ENCODE data around the gene RDM1. TPM values are rescaled to one million over a fixed set of nuclear protein-coding genes. Genes with fewer than 3 reads are reported as not detected.
"Not testable (repeated sequence)": the region's sequence is repeated elsewhere in the genome, so short reads cannot be mapped to it uniquely, and the experiment has no call there.

Gene RDM1
- polyA plus RNA-seq, 1 donor (not counting 4 experiments of a cell fraction or from before 2014, with no cell fraction given) = 1.1 TPM

DNA sequence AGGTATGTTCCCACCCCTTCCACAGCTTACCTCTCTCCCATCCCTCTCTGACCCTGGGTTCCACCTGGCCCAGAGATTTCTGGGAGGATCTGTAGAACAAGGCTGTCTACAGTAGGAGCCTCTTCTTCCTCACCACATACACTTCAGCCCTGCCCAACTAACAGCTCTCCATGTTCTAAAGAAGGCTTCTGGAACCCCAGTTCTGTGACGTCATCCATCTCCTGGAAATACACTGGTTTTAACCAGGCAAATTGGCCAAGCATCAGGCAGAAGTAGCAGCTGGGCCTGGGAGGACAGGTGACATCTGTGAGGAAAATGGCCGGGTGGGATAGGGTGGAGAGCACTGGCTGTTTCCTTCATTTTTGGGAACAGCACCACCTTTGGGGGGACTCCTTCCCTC, 13.0 kb upstream of the RDM1 start, which contains the start of gene LYZL6:
TSS of gene LYZL6 (minus strand) at position 177 of the 400 bp plus-strand sequence. CDS start 4,357 bp downstream, outside the sequence.
- Histone ChIP-seq H3K4me3 (ENCODE audit: control insufficient read depth in 2 of 3, extremely low read depth in 1 of 3, insufficient read depth in 2 of 3, low read depth in 1 of 3, low read length in 3 of 3) (no peak within 1 kb of the TSS), H4K20me1 (ENCODE audit: control insufficient read depth, extremely low read depth, insufficient read depth, low read length) (no peaks in the 10 kb centered on the region), H3K9me3 (ENCODE audit: control insufficient read depth, low read depth, low read length) (no peaks in the 10 kb centered on the region), H3K36me3 (ENCODE audit: control insufficient read depth in 2 of 2, extremely low read depth in 1 of 2, insufficient read depth in 2 of 2, low read length in 2 of 2) (no peaks in the 10 kb centered on the region), H3K27me3 (ENCODE audit: control insufficient read depth, extremely low read depth, insufficient read depth, low read length) (peaks cover 4% of the 10 kb centered on the region), H3K4me2 (ENCODE audit: control insufficient read depth, extremely low read depth, insufficient read depth, low read depth, low read length) (no peak within 1 kb of the TSS), H3K9ac (ENCODE audit: control insufficient read depth, extremely low read depth, insufficient read depth, low read length) (no peak within 1 kb of the TSS), H3K9me1 (ENCODE audit: control insufficient read depth, extremely low read depth, insufficient read depth, low read length) (no peaks in the 10 kb centered on the region), H2AFZ (ENCODE audit: control insufficient read depth, low read length) (no peak within 1 kb of the TSS), H3K79me2 (ENCODE audit: control insufficient read depth, insufficient read depth, low read length) (no peaks in the 10 kb centered on the region), H3K27ac (ENCODE audit: control insufficient read depth, insufficient read depth, low read length) (no peak within 1 kb of the TSS), H3K4me1 (ENCODE audit: control insufficient read depth, extremely low read depth, insufficient read depth, low read length) (no peaks in the 10 kb centered on the region)
- FAIRE-seq = no peak
- dilution Hi-C loops (cut with MboI; ENCODE audit: extremely low pct_ligation_motif_present, low sequenced_read_pairs) = no loop called here
- TF ChIP-seq, protein P1, sequence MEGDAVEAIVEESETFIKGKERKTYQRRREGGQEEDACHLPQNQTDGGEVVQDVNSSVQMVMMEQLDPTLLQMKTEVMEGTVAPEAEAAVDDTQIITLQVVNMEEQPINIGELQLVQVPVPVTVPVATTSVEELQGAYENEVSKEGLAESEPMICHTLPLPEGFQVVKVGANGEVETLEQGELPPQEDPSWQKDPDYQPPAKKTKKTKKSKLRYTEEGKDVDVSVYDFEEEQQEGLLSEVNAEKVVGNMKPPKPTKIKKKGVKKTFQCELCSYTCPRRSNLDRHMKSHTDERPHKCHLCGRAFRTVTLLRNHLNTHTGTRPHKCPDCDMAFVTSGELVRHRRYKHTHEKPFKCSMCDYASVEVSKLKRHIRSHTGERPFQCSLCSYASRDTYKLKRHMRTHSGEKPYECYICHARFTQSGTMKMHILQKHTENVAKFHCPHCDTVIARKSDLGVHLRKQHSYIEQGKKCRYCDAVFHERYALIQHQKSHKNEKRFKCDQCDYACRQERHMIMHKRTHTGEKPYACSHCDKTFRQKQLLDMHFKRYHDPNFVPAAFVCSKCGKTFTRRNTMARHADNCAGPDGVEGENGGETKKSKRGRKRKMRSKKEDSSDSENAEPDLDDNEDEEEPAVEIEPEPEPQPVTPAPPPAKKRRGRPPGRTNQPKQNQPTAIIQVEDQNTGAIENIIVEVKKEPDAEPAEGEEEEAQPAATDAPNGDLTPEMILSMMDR (optimal IDR thresholded peaks at IDR 0.05 in 1 of 3, IDR thresholded peaks at IDR 0.05 in 1 of 3, conservative IDR thresholded peaks at IDR 0.05 in 1 of 3; ENCODE audit: extremely low read depth in 1 of 3, insufficient read depth in 2 of 3, low read length in 3 of 3) = no peak
- no peak for TF ChIP-seq EZH2 (IDR thresholded peaks at IDR 0.05; ENCODE audit: low read length)
- DNase-seq (ENCODE audit: low read depth, low spot score) = no peak

DNA sequence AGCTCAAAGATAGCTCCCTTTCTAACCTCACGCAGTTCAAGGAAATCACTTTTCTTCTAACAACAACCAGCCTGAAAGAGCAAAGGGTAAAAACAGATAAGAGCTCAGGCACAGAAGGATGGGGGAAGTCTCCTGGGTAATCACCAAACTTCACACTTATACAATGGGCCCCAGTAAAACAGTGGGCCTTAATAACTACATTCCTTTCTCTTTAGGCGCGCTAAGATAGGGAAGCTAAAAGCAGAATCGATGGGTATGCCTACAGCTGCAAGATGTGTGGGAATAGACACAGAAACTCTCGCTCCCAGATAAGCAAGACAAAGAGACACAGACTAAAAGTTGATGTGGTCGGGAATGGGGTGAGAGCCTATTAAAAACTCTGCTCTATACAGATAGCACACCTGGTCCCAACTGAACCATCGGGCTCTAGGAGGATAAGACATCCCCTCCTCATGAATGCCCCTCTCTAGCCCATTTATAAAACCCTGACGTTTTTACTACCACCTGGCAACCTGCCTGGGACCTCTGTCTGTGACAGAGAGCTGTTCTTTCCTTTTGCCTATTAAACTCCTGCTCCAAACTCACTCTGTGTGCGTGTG, 12.1 kb upstream of the RDM1 start:
- no peaks in the 10 kb centered on the region for H4K20me1 ChIP-seq (ENCODE audit: control insufficient read depth, extremely low read depth, insufficient read depth, low read length)
- FAIRE-seq = no peak
- no peaks in the 10 kb centered on the region for H3K9me1 ChIP-seq (ENCODE audit: control insufficient read depth, extremely low read depth, insufficient read depth, low read length)
- DNase-seq (ENCODE audit: low read depth, low spot score) = no peak
- dilution Hi-C loops (cut with MboI; ENCODE audit: extremely low pct_ligation_motif_present, low sequenced_read_pairs) = no loop called here
- TF ChIP-seq EZH2 (IDR thresholded peaks at IDR 0.05; ENCODE audit: low read length) = no peak
- TF ChIP-seq, protein P1 (optimal IDR thresholded peaks at IDR 0.05 in 1 of 3, IDR thresholded peaks at IDR 0.05 in 1 of 3, conservative IDR thresholded peaks at IDR 0.05 in 1 of 3; ENCODE audit: extremely low read depth in 1 of 3, insufficient read depth in 2 of 3, low read length in 3 of 3) = no peak
- H3K4me1 ChIP-seq (ENCODE audit: control insufficient read depth, extremely low read depth, insufficient read depth, low read length) = no peaks in the 10 kb centered on the region
- no peak overlapping the region for H3K4me3 ChIP-seq (ENCODE audit: control insufficient read depth in 2 of 3, extremely low read depth in 1 of 3, insufficient read depth in 2 of 3, low read depth in 1 of 3, low read length in 3 of 3)
- no peak overlapping the region for H2AFZ ChIP-seq (ENCODE audit: control insufficient read depth, low read length)
- no peaks in the 10 kb centered on the region for H3K9me3 ChIP-seq (ENCODE audit: control insufficient read depth, low read depth, low read length)
- no peak overlapping the region for H3K9ac ChIP-seq (ENCODE audit: control insufficient read depth, extremely low read depth, insufficient read depth, low read length)
- H3K27ac ChIP-seq (ENCODE audit: control insufficient read depth, insufficient read depth, low read length) = no peak overlapping the region
- no peak overlapping the region for H3K4me2 ChIP-seq (ENCODE audit: control insufficient read depth, extremely low read depth, insufficient read depth, low read depth, low read length)
- peaks cover 4% of the 10 kb centered on the region for H3K27me3 ChIP-seq (ENCODE audit: control insufficient read depth, extremely low read depth, insufficient read depth, low read length)
- H3K36me3 ChIP-seq (ENCODE audit: control insufficient read depth in 2 of 2, extremely low read depth in 1 of 2, insufficient read depth in 2 of 2, low read length in 2 of 2) = no peaks in the 10 kb centered on the region
- H3K79me2 ChIP-seq (ENCODE audit: control insufficient read depth, insufficient read depth, low read length) = no peaks in the 10 kb centered on the region

DNA sequence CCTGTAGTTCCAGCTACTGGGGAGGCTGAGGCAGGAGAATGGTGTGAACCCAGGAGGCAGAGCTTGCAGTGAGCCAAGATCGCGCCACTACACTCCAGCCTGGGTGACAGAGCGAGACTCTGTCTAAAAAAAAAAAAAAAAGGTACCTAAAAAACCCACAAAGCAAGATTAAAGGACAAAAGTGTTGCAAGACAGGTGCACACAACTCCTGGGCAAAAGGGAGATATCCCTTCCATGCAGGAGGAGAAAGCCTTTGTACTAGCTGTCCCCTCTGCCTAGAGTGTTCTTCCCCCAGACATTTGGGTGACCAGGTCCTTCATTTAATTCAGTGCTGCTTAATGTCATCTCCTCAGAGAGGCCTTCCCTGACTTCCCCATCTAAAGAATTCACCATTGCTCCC, 7.9 kb upstream of the RDM1 start:
- H3K36me3 ChIP-seq (ENCODE audit: control insufficient read depth in 2 of 2, extremely low read depth in 1 of 2, insufficient read depth in 2 of 2, low read length in 2 of 2); dilution Hi-C loops (cut with MboI; ENCODE audit: extremely low pct_ligation_motif_present, low sequenced_read_pairs); H3K27me3 ChIP-seq (ENCODE audit: control insufficient read depth, extremely low read depth, insufficient read depth, low read length); H3K9ac ChIP-seq (ENCODE audit: control insufficient read depth, extremely low read depth, insufficient read depth, low read length); H3K27ac ChIP-seq (ENCODE audit: control insufficient read depth, insufficient read depth, low read length); FAIRE-seq; H3K9me1 ChIP-seq (ENCODE audit: control insufficient read depth, extremely low read depth, insufficient read depth, low read length); H3K9me3 ChIP-seq (ENCODE audit: control insufficient read depth, low read depth, low read length); H3K4me2 ChIP-seq (ENCODE audit: control insufficient read depth, extremely low read depth, insufficient read depth, low read depth, low read length); H3K4me1 ChIP-seq (ENCODE audit: control insufficient read depth, extremely low read depth, insufficient read depth, low read length); DNase-seq (ENCODE audit: low read depth, low spot score); H3K4me3 ChIP-seq (ENCODE audit: control insufficient read depth in 2 of 3, extremely low read depth in 1 of 3, insufficient read depth in 2 of 3, low read depth in 1 of 3, low read length in 3 of 3); H3K79me2 ChIP-seq (ENCODE audit: control insufficient read depth, insufficient read depth, low read length); H2AFZ ChIP-seq (ENCODE audit: control insufficient read depth, low read length); H4K20me1 ChIP-seq (ENCODE audit: control insufficient read depth, extremely low read depth, insufficient read depth, low read length): not testable (repeated sequence)
